ENCODE measurements around the gene CARD11.

The CARD11 gene

GRCh38 chr7:3069771-3070449 is 26.2 kb upstream of the CARD11 start:
- no peak overlapping the region for H3K27ac Mint-ChIP-seq
- ATAC-seq (no peak), DNase-seq (no peak)
- peaks cover 17 to 19% of the 10 kb centered on the region in 2 donors for H3K9me3 Mint-ChIP-seq
- no peaks in the 10 kb centered on the region for H3K27me3 Mint-ChIP-seq
- no peak overlapping the region for H3K4me3 Mint-ChIP-seq
- H3K4me1 Mint-ChIP-seq, result peaks cover 64% of the 10 kb centered on the region

GRCh38 chr7:3068530-3068929 is 24.9 kb upstream of the CARD11 start:
- peaks cover 17 to 19% of the 10 kb centered on the region in 2 donors for H3K9me3 Mint-ChIP-seq
- no peak overlapping the region for H3K27ac Mint-ChIP-seq
- ATAC-seq, result no peak
- H3K27me3 Mint-ChIP-seq, result no peaks in the 10 kb centered on the region
- no peak for DNase-seq
- H3K4me3 Mint-ChIP-seq, result peak overlapping the region in 1 of 2 donors; percentile 24
- H3K4me1 Mint-ChIP-seq, result peaks cover 68% of the 10 kb centered on the region

GRCh38 chr7:3067606-3068380 is 24.1 kb upstream of the CARD11 start:
- ATAC-seq (peak; percentile 3), DNase-seq (peak in 1 of 2 donors; percentile 16)
- peaks cover 17 to 19% of the 10 kb centered on the region in 2 donors for H3K9me3 Mint-ChIP-seq
- peak overlapping the region in 1 of 2 donors; percentile 49 for H3K4me3 Mint-ChIP-seq
- peaks cover 76% of the 10 kb centered on the region for H3K4me1 Mint-ChIP-seq
- no peaks in the 10 kb centered on the region for H3K27me3 Mint-ChIP-seq
- peak overlapping the region in 1 of 2 donors; percentile 68 for H3K27ac Mint-ChIP-seq

- Mint-ChIP-seq H3K9me3 (peaks cover 17 to 19% of the 10 kb centered on the region in 2 donors), H3K4me3 (peak overlapping the region; percentile 6 to 49), H3K27ac (peak overlapping the region in 1 of 2 donors; percentile 68), H3K4me1 (peaks cover 78% of the 10 kb centered on the region), H3K27me3 (no peaks in the 10 kb centered on the region)
- DNase-seq, result peak in 1 of 2 donors; percentile 54
- ATAC-seq, result peak; percentile 57
These were observed 23.5 kb upstream of the CARD11 start for GRCh38 chr7:3067193-3067592.

DNA sequence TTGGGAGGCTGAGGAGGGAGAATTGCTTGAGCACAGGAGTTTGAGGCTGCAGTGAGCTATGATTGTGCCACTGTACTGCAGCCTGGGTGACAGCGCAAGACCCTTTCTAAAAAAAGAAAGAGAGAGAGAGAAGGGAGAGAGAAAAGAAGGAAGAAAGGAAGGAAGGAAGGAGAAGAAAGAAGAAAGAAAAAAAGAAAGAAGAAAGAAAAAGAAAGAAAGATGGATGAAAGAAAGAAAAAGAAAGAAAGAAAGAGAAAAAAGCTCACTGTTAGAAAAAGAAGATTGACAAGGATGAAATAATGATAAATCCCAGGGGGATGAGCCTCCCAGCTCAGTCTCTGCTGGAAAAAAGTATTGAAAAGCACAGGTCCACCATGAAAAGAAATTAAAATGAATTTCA is 22.8 kb upstream of the CARD11 start:
- no peak for ATAC-seq
- Mint-ChIP-seq H3K27me3 (no peaks in the 10 kb centered on the region), H3K9me3 (peaks cover 16 to 17% of the 10 kb centered on the region in 2 donors), H3K4me3 (peak overlapping the region; percentile 78 to 83), H3K4me1 (peaks cover 83% of the 10 kb centered on the region), H3K27ac (peak overlapping the region in 1 of 2 donors; percentile 68)
- no peak for DNase-seq

- Mint-ChIP-seq H3K4me3 (peak overlapping the region; percentile 78 to 83), H3K27ac (peak overlapping the region; percentile 69 to 89), H3K9me3 (peaks cover 9% of the 10 kb centered on the region in 2 donors), H3K27me3 (no peaks in the 10 kb centered on the region), H3K4me1 (peaks cover 89% of the 10 kb centered on the region)
- ATAC-seq (peak; percentile 62), DNase-seq (peak; percentile 74 to 81)
These were observed 22.1 kb upstream of the CARD11 start for GRCh38 chr7:3065724-3066143.

DNA sequence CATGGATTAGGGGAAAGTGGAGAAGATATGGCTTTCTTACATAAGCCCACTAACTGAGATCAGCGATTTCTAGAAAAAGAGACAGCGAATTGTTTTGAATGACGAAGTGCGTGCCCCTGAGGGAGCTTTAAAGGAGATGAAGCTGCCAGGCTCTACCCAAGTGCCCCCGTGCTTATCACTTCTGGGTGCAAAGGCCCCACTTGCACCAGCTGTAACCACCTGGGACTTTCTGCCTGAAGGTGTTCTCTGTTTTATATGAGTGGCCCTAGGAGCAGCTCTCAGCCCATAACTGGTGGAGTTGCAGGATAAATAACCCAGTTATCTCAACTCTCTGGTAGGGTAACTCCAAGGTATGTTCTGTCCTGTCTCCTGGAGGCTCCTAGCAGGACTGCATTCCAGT is 20.4 kb upstream of the CARD11 start:
- H3K27me3 Mint-ChIP-seq, result no peaks in the 10 kb centered on the region
- no peaks in the 10 kb centered on the region for H3K9me3 Mint-ChIP-seq
- H3K4me1 Mint-ChIP-seq, result peaks cover 88% of the 10 kb centered on the region
- ATAC-seq (peak; percentile 57), DNase-seq (peak; percentile 19 to 57)
- peak overlapping the region; percentile 45 to 95 for H3K27ac Mint-ChIP-seq
- peak overlapping the region; percentile 75 to 83 for H3K4me3 Mint-ChIP-seq

DNA sequence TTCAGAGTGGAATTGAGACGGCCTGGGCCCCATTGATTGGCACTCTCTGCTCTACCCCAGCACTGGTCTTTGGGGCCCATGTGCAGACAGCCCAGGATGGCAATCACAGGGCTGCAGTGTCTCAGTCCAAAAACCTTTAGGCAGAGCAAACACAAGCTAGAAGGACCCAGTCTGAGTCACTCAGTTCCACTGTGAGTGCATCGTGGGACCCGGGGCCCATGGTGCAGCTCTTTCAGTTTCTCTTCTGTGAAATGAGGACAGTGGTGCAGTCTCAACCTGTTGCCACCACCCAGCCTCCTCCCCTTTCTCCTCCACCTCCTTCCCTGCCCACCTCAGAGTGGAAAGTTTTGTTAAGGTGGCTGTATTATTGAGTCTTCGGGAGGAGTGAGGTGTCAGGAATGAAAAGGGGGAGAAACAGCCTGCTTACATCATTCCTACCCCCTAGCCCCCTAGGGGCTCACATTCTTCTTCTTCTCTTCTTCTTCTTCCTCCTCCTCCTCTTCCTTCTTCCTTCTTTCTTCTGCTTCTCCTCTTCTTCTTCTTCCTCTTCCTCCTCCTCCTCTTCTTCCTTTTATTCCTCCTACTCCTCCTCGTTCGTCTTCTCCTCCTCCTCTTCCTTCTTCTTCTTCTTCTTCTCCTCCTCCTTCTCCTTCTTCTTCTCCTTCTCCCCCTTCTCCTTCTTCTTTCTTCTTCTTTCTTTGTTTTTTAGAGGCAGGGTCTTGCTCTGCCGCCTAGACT is 19.5 kb upstream of the CARD11 start:
- DNase-seq, result peak; percentile 70 to 85
- Mint-ChIP-seq H3K27ac (peak overlapping the region; percentile 45 to 95), H3K27me3 (no peaks in the 10 kb centered on the region), H3K9me3 (no peaks in the 10 kb centered on the region), H3K4me3 (peak overlapping the region; percentile 75 to 83), H3K4me1 (peaks cover 80% of the 10 kb centered on the region)
- ATAC-seq, result peak; percentile 95

DNA sequence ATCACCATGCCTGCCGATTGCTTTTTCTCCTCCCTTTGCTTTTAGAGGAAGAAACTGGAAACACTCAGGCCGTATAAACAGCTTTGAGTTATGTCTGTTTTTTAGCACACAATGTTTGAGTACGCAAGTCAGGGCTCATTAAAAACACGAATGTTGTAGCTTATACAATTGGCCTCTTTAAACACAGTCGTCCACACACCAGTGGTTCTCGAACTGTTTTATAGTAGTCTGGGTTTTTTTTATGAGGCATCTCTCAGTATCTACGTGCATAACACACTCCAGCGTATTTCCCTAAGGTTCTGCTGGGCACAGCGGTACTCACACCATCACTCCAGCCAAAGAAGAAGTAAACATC is 13.4 kb upstream of the CARD11 start:
- H3K4me1 Mint-ChIP-seq, result peaks cover 27% of the 10 kb centered on the region
- ATAC-seq (no peak), DNase-seq (no peak)
- H3K27me3 Mint-ChIP-seq, result no peaks in the 10 kb centered on the region
- H3K4me3 Mint-ChIP-seq, result no peak overlapping the region
- H3K9me3 Mint-ChIP-seq, result peaks cover 5 to 9% of the 10 kb centered on the region in 2 donors
- no peak overlapping the region for H3K27ac Mint-ChIP-seq

GRCh38 chr7:3056234-3057065 is 12.8 kb upstream of the CARD11 start:
- Mint-ChIP-seq H3K27me3 (no peaks in the 10 kb centered on the region), H3K4me3 (no peak overlapping the region), H3K27ac (no peak overlapping the region), H3K4me1 (peaks cover 22% of the 10 kb centered on the region), H3K9me3 (peaks cover 6 to 9% of the 10 kb centered on the region in 2 donors)
- ATAC-seq, result no peak
- no peak for DNase-seq

DNA sequence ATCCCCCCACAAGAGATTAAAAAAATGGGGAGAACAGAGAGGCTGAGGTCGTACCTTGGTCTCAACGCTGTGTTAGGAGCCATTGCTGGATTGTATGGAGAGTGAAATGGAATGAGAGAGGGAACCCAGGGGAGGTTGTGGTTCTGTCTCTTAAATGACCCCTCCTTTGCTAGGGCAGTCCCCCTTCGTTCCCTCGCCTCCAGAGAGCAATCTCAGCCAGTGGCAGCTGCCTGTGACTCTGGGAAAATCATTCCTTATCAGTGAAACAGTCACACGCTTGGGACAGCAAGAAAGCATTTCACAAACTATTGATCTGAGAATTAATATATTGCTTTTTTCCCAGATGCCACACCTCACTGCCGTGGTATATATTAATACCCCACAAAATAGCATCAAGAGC is 12.0 kb upstream of the CARD11 start:
- ATAC-seq (no peak), DNase-seq (no peak)
- peaks cover 14% of the 10 kb centered on the region for H3K4me1 Mint-ChIP-seq
- peaks cover 14 to 17% of the 10 kb centered on the region in 2 donors for H3K9me3 Mint-ChIP-seq
- no peaks in the 10 kb centered on the region for H3K27me3 Mint-ChIP-seq
- no peak overlapping the region for H3K27ac Mint-ChIP-seq
- H3K4me3 Mint-ChIP-seq, result no peak overlapping the region

GRCh38 chr7:3042861-3043489 is 692 bp downstream of the CARD11 start:
- H3K27ac Mint-ChIP-seq, result peak overlapping the region; percentile 95 to 98
- ATAC-seq (peak; percentile 85), DNase-seq (peak; percentile 53 to 75)
- H3K4me1 Mint-ChIP-seq, result peaks cover 58% of the 10 kb centered on the region
- H3K4me3 Mint-ChIP-seq, result peak overlapping the region; percentile 89 to 99
- no peaks in the 10 kb centered on the region for H3K27me3 Mint-ChIP-seq
- no peaks in the 10 kb centered on the region for H3K9me3 Mint-ChIP-seq

DNA sequence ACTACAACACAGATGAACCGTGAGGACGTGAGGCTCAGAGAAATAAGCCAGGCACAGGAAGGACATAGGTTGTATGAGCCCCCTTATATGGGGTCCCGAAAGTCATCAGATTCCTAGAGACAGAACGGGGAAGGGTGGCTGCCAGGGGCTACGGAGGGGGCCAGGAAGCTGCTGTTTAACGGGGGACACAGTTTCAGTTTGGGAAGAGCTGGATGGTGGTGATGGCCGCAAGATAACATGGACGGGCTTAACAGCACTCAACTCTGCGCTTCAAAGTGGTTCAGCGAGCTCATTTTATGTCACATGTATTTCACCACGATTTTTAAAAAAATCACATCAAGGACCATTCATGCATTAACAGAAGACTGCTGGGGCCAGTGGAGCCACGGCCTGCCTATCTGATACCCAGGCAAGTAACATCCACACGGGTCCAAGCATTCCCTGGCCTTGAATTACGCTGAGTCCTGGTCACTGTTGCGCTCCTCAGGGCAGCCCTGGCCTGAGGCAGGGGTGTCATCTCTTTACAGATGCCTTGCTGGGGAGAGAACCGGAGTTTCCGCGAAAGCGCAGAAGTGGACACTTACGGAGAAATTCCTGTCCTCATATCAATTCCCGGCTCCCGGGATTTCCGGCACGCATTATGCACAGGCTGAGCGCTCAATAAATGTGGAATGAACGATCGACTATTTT is 1.5 kb downstream of the CARD11 start:
- no peak for ATAC-seq
- H3K4me3 Mint-ChIP-seq, result peak overlapping the region; percentile 89 to 99
- DNase-seq, result no peak
- H3K9me3 Mint-ChIP-seq, result no peaks in the 10 kb centered on the region
- H3K4me1 Mint-ChIP-seq, result peaks cover 67% of the 10 kb centered on the region
- peak overlapping the region; percentile 68 to 90 for H3K27ac Mint-ChIP-seq
- no peaks in the 10 kb centered on the region for H3K27me3 Mint-ChIP-seq

GRCh38 chr7:3039787-3040186 is 3.9 kb downstream of the CARD11 start:
- Mint-ChIP-seq H3K27me3 (no peaks in the 10 kb centered on the region), H3K4me3 (peak overlapping the region; percentile 67 to 74), H3K4me1 (peaks cover 73% of the 10 kb centered on the region), H3K27ac (peak overlapping the region in 1 of 2 donors; percentile 89), H3K9me3 (no peaks in the 10 kb centered on the region)
- DNase-seq, result no peak
- ATAC-seq, result no peak

Measured in stimulated activated naive CD8-positive, alpha-beta T cell treated with anti-CD3 and anti-CD28 coated beads, Interleukin-15, amount 100 ng/mL, for 72 hours (primary cell).